ENCODE data around the gene DUSP15. TPM values are rescaled to one million over a fixed set of nuclear protein-coding genes. Genes with fewer than 3 reads are reported as not detected.

Gene DUSP15
- total and polyA plus RNA-seq, 4 donors: 0.35 to 0.61 (median 0.42) TPM; not detected in 1

DNA sequence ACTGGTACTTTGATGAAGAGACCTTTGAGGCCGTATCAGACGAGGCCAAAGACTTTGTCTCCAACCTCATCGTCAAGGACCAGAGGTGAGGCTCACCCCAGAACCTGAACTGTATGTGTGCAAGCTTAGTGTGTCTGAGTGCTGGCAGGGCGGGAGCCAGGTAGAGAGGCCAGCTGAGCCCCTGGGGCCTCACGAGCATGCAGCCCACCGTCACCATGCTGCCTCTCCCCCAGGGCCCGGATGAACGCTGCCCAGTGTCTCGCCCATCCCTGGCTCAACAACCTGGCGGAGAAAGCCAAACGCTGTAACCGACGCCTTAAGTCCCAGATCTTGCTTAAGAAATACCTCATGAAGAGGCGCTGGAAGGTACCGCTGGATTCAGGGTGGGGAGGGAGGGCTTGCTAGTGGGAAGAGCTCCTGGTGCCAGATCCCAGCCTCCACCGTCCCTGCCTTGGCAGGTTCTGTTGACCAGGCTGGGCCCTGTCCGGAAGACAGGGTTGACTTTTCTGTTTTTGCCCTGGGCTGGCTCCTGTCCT lies 38.5 kb downstream of the DUSP15 start:
- no peak overlapping the region for H3K9ac ChIP-seq (ENCODE audit: low read depth in 1 of 2, low read length in 2 of 2)
- no peak overlapping the region for H3K4me3 ChIP-seq (ENCODE audit: low read depth in 1 of 3, low read length in 3 of 3)
- no peak overlapping the region for H3K27ac ChIP-seq (ENCODE audit: low read depth in 1 of 2, low read length in 2 of 2)
- H3K9me3 ChIP-seq (ENCODE audit: control insufficient read depth in 4 of 4, low read length in 3 of 4): no peaks in the 10 kb centered on the region
- H3K4me1 ChIP-seq (ENCODE audit: control insufficient read depth in 4 of 4, insufficient read depth in 4 of 4, low read length in 3 of 4): no peaks in the 10 kb centered on the region
- H3K36me3 ChIP-seq (ENCODE audit: control insufficient read depth in 4 of 4, insufficient read depth in 3 of 4, low read depth in 1 of 4, low read length in 3 of 4): no peaks in the 10 kb centered on the region
- DNase-seq (ENCODE audit: low spot score): no peak
- no peaks in the 10 kb centered on the region for H3K27me3 ChIP-seq (ENCODE audit: control insufficient read depth in 4 of 4, insufficient read depth in 4 of 4, low read length in 3 of 4)
- TF ChIP-seq JUND (IDR thresholded peaks at IDR 0.05) (no peak), SP1 (IDR thresholded peaks at IDR 0.05) (no peak), FOXA1 (IDR thresholded peaks at IDR 0.05) (no peak), RXRA (IDR thresholded peaks at IDR 0.05) (no peak), RAD21 (IDR thresholded peaks at IDR 0.05) (no peak), HNF4A (conservative IDR thresholded peaks at IDR 0.05) (no peak), YY1 (IDR thresholded peaks at IDR 0.05) (no peak), HNF4G (IDR thresholded peaks at IDR 0.05) (no peak)
- TF ChIP-seq, protein P1, sequence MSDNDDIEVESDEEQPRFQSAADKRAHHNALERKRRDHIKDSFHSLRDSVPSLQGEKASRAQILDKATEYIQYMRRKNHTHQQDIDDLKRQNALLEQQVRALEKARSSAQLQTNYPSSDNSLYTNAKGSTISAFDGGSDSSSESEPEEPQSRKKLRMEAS (IDR thresholded peaks at IDR 0.05): no peak
- TF ChIP-seq, protein P2, sequence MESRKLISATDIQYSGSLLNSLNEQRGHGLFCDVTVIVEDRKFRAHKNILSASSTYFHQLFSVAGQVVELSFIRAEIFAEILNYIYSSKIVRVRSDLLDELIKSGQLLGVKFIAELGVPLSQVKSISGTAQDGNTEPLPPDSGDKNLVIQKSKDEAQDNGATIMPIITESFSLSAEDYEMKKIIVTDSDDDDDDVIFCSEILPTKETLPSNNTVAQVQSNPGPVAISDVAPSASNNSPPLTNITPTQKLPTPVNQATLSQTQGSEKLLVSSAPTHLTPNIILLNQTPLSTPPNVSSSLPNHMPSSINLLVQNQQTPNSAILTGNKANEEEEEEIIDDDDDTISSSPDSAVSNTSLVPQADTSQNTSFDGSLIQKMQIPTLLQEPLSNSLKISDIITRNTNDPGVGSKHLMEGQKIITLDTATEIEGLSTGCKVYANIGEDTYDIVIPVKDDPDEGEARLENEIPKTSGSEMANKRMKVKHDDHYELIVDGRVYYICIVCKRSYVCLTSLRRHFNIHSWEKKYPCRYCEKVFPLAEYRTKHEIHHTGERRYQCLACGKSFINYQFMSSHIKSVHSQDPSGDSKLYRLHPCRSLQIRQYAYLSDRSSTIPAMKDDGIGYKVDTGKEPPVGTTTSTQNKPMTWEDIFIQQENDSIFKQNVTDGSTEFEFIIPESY (IDR thresholded peaks at IDR 0.05): no peak
- TF ChIP-seq, protein P3, sequence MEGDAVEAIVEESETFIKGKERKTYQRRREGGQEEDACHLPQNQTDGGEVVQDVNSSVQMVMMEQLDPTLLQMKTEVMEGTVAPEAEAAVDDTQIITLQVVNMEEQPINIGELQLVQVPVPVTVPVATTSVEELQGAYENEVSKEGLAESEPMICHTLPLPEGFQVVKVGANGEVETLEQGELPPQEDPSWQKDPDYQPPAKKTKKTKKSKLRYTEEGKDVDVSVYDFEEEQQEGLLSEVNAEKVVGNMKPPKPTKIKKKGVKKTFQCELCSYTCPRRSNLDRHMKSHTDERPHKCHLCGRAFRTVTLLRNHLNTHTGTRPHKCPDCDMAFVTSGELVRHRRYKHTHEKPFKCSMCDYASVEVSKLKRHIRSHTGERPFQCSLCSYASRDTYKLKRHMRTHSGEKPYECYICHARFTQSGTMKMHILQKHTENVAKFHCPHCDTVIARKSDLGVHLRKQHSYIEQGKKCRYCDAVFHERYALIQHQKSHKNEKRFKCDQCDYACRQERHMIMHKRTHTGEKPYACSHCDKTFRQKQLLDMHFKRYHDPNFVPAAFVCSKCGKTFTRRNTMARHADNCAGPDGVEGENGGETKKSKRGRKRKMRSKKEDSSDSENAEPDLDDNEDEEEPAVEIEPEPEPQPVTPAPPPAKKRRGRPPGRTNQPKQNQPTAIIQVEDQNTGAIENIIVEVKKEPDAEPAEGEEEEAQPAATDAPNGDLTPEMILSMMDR (IDR thresholded peaks at IDR 0.05; ENCODE audit: low read depth, low read length, missing input control): no peak
- 96% methylated on average over 17 of the region's 17 CpGs for WGBS

DNA sequence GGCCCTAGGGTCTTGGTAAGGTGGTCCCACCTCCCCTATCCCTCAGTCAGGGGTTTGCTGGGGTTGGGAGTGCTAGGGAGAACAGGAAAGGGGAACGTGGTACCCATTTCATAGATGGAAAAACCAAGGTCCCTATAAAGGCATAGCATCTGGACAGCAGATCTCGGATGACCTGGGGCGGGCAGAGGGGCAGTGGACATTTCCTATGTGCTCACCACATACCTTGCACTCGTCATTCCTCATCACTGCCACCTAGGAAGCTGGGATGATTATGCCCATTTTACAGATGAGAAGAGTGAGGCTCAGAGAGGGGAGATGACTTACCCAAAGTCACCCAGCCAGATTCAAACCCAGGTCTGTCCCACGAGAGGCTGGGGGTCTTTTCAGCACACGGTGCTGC lies 39.1 kb downstream of the DUSP15 start:
- Histone ChIP-seq H3K9ac (ENCODE audit: low read depth in 1 of 2, low read length in 2 of 2) (no peak overlapping the region), H3K27ac (ENCODE audit: low read depth in 1 of 2, low read length in 2 of 2) (no peak overlapping the region), H3K4me3 (ENCODE audit: low read depth in 1 of 3, low read length in 3 of 3) (no peak overlapping the region), H3K4me1 (ENCODE audit: control insufficient read depth in 4 of 4, insufficient read depth in 4 of 4, low read length in 3 of 4) (no peaks in the 10 kb centered on the region), H3K27me3 (ENCODE audit: control insufficient read depth in 4 of 4, insufficient read depth in 4 of 4, low read length in 3 of 4) (no peaks in the 10 kb centered on the region), H3K9me3 (ENCODE audit: control insufficient read depth in 4 of 4, low read length in 3 of 4) (no peaks in the 10 kb centered on the region), H3K36me3 (ENCODE audit: control insufficient read depth in 4 of 4, insufficient read depth in 3 of 4, low read depth in 1 of 4, low read length in 3 of 4) (no peaks in the 10 kb centered on the region)
- TF ChIP-seq SP1 (IDR thresholded peaks at IDR 0.05) (no peak), FOXA2 (IDR thresholded peaks at IDR 0.05) (no peak), HNF4G (IDR thresholded peaks at IDR 0.05) (no peak), HNF4A (conservative IDR thresholded peaks at IDR 0.05) (no peak), NR2F2 (IDR thresholded peaks at IDR 0.05) (no peak), JUND (IDR thresholded peaks at IDR 0.05) (no peak), EGR1 (IDR thresholded peaks at IDR 0.05; ENCODE audit: low read depth in 2 of 2) (no peak), TAF1 (conservative IDR thresholded peaks at IDR 0.05) (no peak), RXRA (IDR thresholded peaks at IDR 0.05) (no peak), YY1 (IDR thresholded peaks at IDR 0.05) (no peak), FOXA1 (IDR thresholded peaks at IDR 0.05) (no peak), GABPA (IDR thresholded peaks at IDR 0.05 in 1 of 2, conservative IDR thresholded peaks at IDR 0.05 in 1 of 2) (no peak), RAD21 (IDR thresholded peaks at IDR 0.05) (no peak)
- TF ChIP-seq, protein P2 (IDR thresholded peaks at IDR 0.05): no peak
- TF ChIP-seq, protein P4, sequence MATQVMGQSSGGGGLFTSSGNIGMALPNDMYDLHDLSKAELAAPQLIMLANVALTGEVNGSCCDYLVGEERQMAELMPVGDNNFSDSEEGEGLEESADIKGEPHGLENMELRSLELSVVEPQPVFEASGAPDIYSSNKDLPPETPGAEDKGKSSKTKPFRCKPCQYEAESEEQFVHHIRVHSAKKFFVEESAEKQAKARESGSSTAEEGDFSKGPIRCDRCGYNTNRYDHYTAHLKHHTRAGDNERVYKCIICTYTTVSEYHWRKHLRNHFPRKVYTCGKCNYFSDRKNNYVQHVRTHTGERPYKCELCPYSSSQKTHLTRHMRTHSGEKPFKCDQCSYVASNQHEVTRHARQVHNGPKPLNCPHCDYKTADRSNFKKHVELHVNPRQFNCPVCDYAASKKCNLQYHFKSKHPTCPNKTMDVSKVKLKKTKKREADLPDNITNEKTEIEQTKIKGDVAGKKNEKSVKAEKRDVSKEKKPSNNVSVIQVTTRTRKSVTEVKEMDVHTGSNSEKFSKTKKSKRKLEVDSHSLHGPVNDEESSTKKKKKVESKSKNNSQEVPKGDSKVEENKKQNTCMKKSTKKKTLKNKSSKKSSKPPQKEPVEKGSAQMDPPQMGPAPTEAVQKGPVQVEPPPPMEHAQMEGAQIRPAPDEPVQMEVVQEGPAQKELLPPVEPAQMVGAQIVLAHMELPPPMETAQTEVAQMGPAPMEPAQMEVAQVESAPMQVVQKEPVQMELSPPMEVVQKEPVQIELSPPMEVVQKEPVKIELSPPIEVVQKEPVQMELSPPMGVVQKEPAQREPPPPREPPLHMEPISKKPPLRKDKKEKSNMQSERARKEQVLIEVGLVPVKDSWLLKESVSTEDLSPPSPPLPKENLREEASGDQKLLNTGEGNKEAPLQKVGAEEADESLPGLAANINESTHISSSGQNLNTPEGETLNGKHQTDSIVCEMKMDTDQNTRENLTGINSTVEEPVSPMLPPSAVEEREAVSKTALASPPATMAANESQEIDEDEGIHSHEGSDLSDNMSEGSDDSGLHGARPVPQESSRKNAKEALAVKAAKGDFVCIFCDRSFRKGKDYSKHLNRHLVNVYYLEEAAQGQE (IDR thresholded peaks at IDR 0.05): no peak
- TF ChIP-seq, protein P1 (IDR thresholded peaks at IDR 0.05): no peak
- TF ChIP-seq, protein P3 (IDR thresholded peaks at IDR 0.05; ENCODE audit: low read depth, low read length, missing input control): no peak
- TF ChIP-seq, protein P5, sequence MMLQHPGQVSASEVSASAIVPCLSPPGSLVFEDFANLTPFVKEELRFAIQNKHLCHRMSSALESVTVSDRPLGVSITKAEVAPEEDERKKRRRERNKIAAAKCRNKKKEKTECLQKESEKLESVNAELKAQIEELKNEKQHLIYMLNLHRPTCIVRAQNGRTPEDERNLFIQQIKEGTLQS (IDR thresholded peaks at IDR 0.05): no peak
- no peak for DNase-seq (ENCODE audit: low spot score)
- 84% methylated on average over 6 of the region's 6 CpGs for WGBS
